Gastrocnemius medialis (tissue), 4 donors: Measurements from ENCODE around the gene BANK1. TPM values are rescaled to one million over a fixed set of nuclear protein-coding genes. Genes with fewer than 3 reads are reported as not detected.

Source experiments
- ATAC-seq, 2 donors: fragments of 150-250 bp; one replicate each; pipeline ENCODE4 v1.9.1; 2016
- DNase-seq, 2 donors: peaks; one replicate each; pipeline ENCODE4 v3.0.0-alpha.2; 2019
- H3K27ac ChIP-seq, 4 donors: fragments of 200-600 bp; sonication (generic); 1 replicate in 1 of 4; 2 replicates in 3 of 4; pipeline ENCODE4 v1.5.1; 2016 to 2018; ENCODE audit warnings: mild to moderate bottlenecking in 2 of 4, moderate library complexity in 1 of 4
- H3K27me3 ChIP-seq, 3 donors: fragments of 200-600 bp; sonication (generic) in 2 of 3; 1 replicate in 1 of 3; 2 replicates in 2 of 3; pipeline versions ENCODE4 v1.5.1 to v1.6.0; 2016 to 2019; ENCODE audit warnings: mild to moderate bottlenecking in 1 of 3, moderate library complexity in 1 of 3
- H3K36me3 ChIP-seq, 2 donors: fragments of 200-600 bp; sonication (generic) in 1 of 2; one replicate each; pipeline ENCODE4 v1.5.1; 2017 to 2018
- H3K4me1 ChIP-seq, 2 donors: fragments of 200-600 bp; sonication (generic) in 1 of 2; one replicate each; pipeline ENCODE4 v1.5.1; 2016 to 2017; ENCODE audit warnings: mild to moderate bottlenecking in 2 of 2
- H3K4me3 ChIP-seq, 4 donors: fragments of 200-600 bp; sonication (generic) in 3 of 4; 1 replicate in 1 of 4; 2 replicates in 3 of 4; pipeline ENCODE4 v1.5.1; 2016 to 2019; ENCODE audit warnings: mild to moderate bottlenecking in 2 of 4
- H3K9me3 ChIP-seq, 3 donors: fragments of 200-600 bp; sonication (generic) in 2 of 3; 1 replicate in 1 of 3; 2 replicates in 2 of 3; pipeline ENCODE4 v1.5.1; 2016 to 2019
- CTCF ChIP-seq, 5 experiments: fragments of 450-650 bp in 3 of 5; fragments of 200-600 bp in 2 of 5; sonication (generic) in 2 of 5; IDR thresholded peaks in 4 of 5; conservative IDR thresholded peaks in 1 of 5; 1 replicate in 4 of 5; 2 replicates in 1 of 5; pipeline ENCODE4 v1.5.1; 2016 to 2019; ENCODE audit warnings: antibody characterized with exemption in 5 of 5, mild to moderate bottlenecking in 3 of 5, moderate library complexity in 3 of 5
- POLR2A ChIP-seq, 2 donors: fragments of 450-650 bp; IDR thresholded peaks; one replicate each; pipeline ENCODE4 v1.6.1; 2017; ENCODE audit warnings: antibody characterized with exemption in 2 of 2, mild to moderate bottlenecking in 2 of 2, moderate library complexity in 2 of 2
- in situ Hi-C, 4 donors: fragments of 200-750 bp; cut with MboI; loops; one replicate each; pipeline versions ENCODE4 v1.15.0 to v1.8.0; 2017; ENCODE audit warnings: low sequenced_read_pairs in 4 of 4
- intact Hi-C: fragments of 100-400 bp; cut with DNase I; formaldehyde crosslinking; loops from one replicate; pipeline ENCODE4 v1.15.1; 2023; ENCODE audit warnings: low total_unique reads
- total RNA-seq, 4 donors: library from RNA; depleted of rRNA; stranded (reverse); fragments of >200 nt; gene quantifications; one replicate each; pipeline versions ENCODE4 v1.1.0 to v1.2.3, GENCODE V29; 2016

BANK1 gene
- total RNA-seq, 4 donors from 2014 or later, result 0.10 to 0.91 (median 0.26) TPM

- no peak overlapping the region for H3K4me3 ChIP-seq
- no peak overlapping the region for H3K27ac ChIP-seq
- no peaks in the 10 kb centered on the region for H3K4me1 ChIP-seq
- H3K27me3 ChIP-seq, result no peaks in the 10 kb centered on the region
- ATAC-seq (no peak), DNase-seq (no peak)
- no peaks in the 10 kb centered on the region for H3K9me3 ChIP-seq
- no peak for TF ChIP-seq POLR2A (IDR thresholded peaks at IDR 0.05)
- TF ChIP-seq CTCF (IDR thresholded peaks at IDR 0.05 in 4 of 5, conservative IDR thresholded peaks at IDR 0.05 in 1 of 5), result no peak
- in situ Hi-C loops, result no loop called here
- H3K36me3 ChIP-seq, result no peaks in the 10 kb centered on the region
- intact Hi-C loops, result no loop called here
Observed at GRCh38 chr4:101762025-101762424, 28.5 kb upstream of the BANK1 start.

- intact Hi-C loops (no loop called here), in situ Hi-C loops (no loop called here)
- H3K4me1 ChIP-seq, result no peaks in the 10 kb centered on the region
- TF ChIP-seq CTCF (IDR thresholded peaks at IDR 0.05 in 4 of 5, conservative IDR thresholded peaks at IDR 0.05 in 1 of 5), result no peak
- TF ChIP-seq POLR2A (IDR thresholded peaks at IDR 0.05), result no peak
- no peak for ATAC-seq
- H3K27ac ChIP-seq, result no peak overlapping the region
- no peaks in the 10 kb centered on the region for H3K9me3 ChIP-seq
- no peaks in the 10 kb centered on the region for H3K36me3 ChIP-seq
- H3K4me3 ChIP-seq, result no peak overlapping the region
- no peaks in the 10 kb centered on the region for H3K27me3 ChIP-seq
- DNase-seq, result no peak
Observed at GRCh38 chr4:101762534-101762933, 28.0 kb upstream of the BANK1 start.

GRCh38 chr4:101763576-101763975, 27.0 kb upstream of the BANK1 start:
- Histone ChIP-seq H3K4me1 (no peaks in the 10 kb centered on the region), H3K27me3 (no peaks in the 10 kb centered on the region), H3K27ac (no peak overlapping the region), H3K9me3 (no peaks in the 10 kb centered on the region), H3K36me3 (no peaks in the 10 kb centered on the region), H3K4me3 (no peak overlapping the region)
- in situ Hi-C loops (no loop called here), intact Hi-C loops (no loop called here)
- no peak for TF ChIP-seq CTCF (IDR thresholded peaks at IDR 0.05 in 4 of 5, conservative IDR thresholded peaks at IDR 0.05 in 1 of 5)
- TF ChIP-seq POLR2A (IDR thresholded peaks at IDR 0.05), result no peak
- no peak for DNase-seq
- ATAC-seq, result no peak

GRCh38 chr4:101774807-101775206, 15.7 kb upstream of the BANK1 start:
- in situ Hi-C loops, result no loop called here
- no peak for DNase-seq

More at GRCh38 chr4:101774807-101775206, 15.7 kb upstream of the BANK1 start:
- H3K4me1 ChIP-seq, result no peaks in the 10 kb centered on the region
- intact Hi-C loops, result no loop called here
- TF ChIP-seq CTCF (IDR thresholded peaks at IDR 0.05 in 4 of 5, conservative IDR thresholded peaks at IDR 0.05 in 1 of 5) (no peak), POLR2A (IDR thresholded peaks at IDR 0.05) (no peak)
- no peaks in the 10 kb centered on the region for H3K36me3 ChIP-seq
- H3K27me3 ChIP-seq, result no peaks in the 10 kb centered on the region
- H3K9me3 ChIP-seq, result peaks cover 0 to 2% (median 0%) of the 10 kb centered on the region in 3 donors
- no peak overlapping the region for H3K4me3 ChIP-seq
- no peak overlapping the region for H3K27ac ChIP-seq
- ATAC-seq, result no peak
